ENCODE results near the gene NLGN3. TPM values are rescaled to one million over a fixed set of nuclear protein-coding genes. Genes with fewer than 3 reads are reported as not detected.
A peak's percentile ranks its signal among the peaks of the same experiment; 100 is the strongest.

The NLGN3 gene
- polyA plus RNA-seq, 6 donors from 2014 or later = 0.09 to 0.35 TPM; not detected in 4

- Mint-ChIP-seq H3K27me3 (no peaks in the 10 kb centered on the region), H3K36me3 (no peaks in the 10 kb centered on the region), H3K4me3 (peak overlapping the region; percentile 86 to 99 (median 97)), H3K4me1 (peaks cover 2 to 14% (median 4%) of the 10 kb centered on the region in 3 donors), H3K27ac (peak overlapping the region; percentile 92 to 99 (median 97)), H3K9me3 (no peaks in the 10 kb centered on the region)
- DNase-seq = peak; percentile 67
- peak; percentile 74 for ATAC-seq (ENCODE audit: low read depth in 2 of 2)
Measured at GRCh38 chrX:71181558-71181909, 36.9 kb downstream of the NLGN3 start.

GRCh38 chrX:71181910-71182799 is 37.5 kb downstream of the NLGN3 start:
- H3K4me1 Mint-ChIP-seq = peaks cover 4 to 16% (median 5%) of the 10 kb centered on the region in 3 donors
- DNase-seq = peak; percentile 79
- no peaks in the 10 kb centered on the region for H3K36me3 Mint-ChIP-seq

GRCh38 chrX:71182871-71183270 is 38.2 kb downstream of the NLGN3 start:
- H3K36me3 Mint-ChIP-seq = no peaks in the 10 kb centered on the region
- DNase-seq (no peak), ATAC-seq (ENCODE audit: low read depth in 2 of 2) (no peak)
- peak overlapping the region in 5 of 6 donors; percentile 39 to 99 (median 98) for H3K27ac Mint-ChIP-seq
- peaks cover 4 to 16% (median 5%) of the 10 kb centered on the region in 3 donors for H3K4me1 Mint-ChIP-seq
- H3K9me3 Mint-ChIP-seq = no peaks in the 10 kb centered on the region
- no peaks in the 10 kb centered on the region for H3K27me3 Mint-ChIP-seq
- peak overlapping the region; percentile 86 to 99 (median 97) for H3K4me3 Mint-ChIP-seq

More at GRCh38 chrX:71181910-71182799, 37.5 kb downstream of the NLGN3 start:
- Mint-ChIP-seq H3K27me3 (no peaks in the 10 kb centered on the region), H3K9me3 (no peaks in the 10 kb centered on the region), H3K27ac (peak overlapping the region; percentile 92 to 99 (median 97)), H3K4me3 (peak overlapping the region; percentile 86 to 99 (median 97))
- ATAC-seq (ENCODE audit: low read depth in 2 of 2) = peak; percentile 88 to 91

GRCh38 chrX:71183341-71183740 is 38.7 kb downstream of the NLGN3 start:
- Mint-ChIP-seq H3K27ac (peak overlapping the region in 3 of 6 donors; percentile 24 to 95 (median 79)), H3K36me3 (no peaks in the 10 kb centered on the region), H3K4me1 (peaks cover 4 to 14% (median 5%) of the 10 kb centered on the region in 3 donors), H3K27me3 (no peaks in the 10 kb centered on the region), H3K9me3 (no peaks in the 10 kb centered on the region), H3K4me3 (peak overlapping the region in 5 of 8 donors; percentile 5 to 99 (median 98))
- DNase-seq (no peak), ATAC-seq (ENCODE audit: low read depth in 2 of 2) (no peak)

- H3K36me3 Mint-ChIP-seq = no peaks in the 10 kb centered on the region
- peaks cover under 1 to 11% (median 5%) of the 10 kb centered on the region in 3 donors for H3K4me1 Mint-ChIP-seq
- H3K4me3 Mint-ChIP-seq = peak overlapping the region in 1 of 8 donors; percentile 22
- no peaks in the 10 kb centered on the region for H3K27me3 Mint-ChIP-seq
- DNase-seq (no peak), ATAC-seq (ENCODE audit: low read depth in 2 of 2) (no peak)
- H3K27ac Mint-ChIP-seq = no peak overlapping the region
- no peaks in the 10 kb centered on the region for H3K9me3 Mint-ChIP-seq
Measured at GRCh38 chrX:71184092-71184491, 39.5 kb downstream of the NLGN3 start.

GRCh38 chrX:71184803-71185495 is 40.3 kb downstream of the NLGN3 start:
- Mint-ChIP-seq H3K27ac (peak overlapping the region in 4 of 6 donors; percentile 18 to 62 (median 34)), H3K9me3 (no peaks in the 10 kb centered on the region), H3K4me1 (peaks cover 0 to 11% (median 5%) of the 10 kb centered on the region in 3 donors), H3K27me3 (no peaks in the 10 kb centered on the region), H3K4me3 (no peak overlapping the region), H3K36me3 (no peaks in the 10 kb centered on the region)
- no peak for DNase-seq
- no peak for ATAC-seq (ENCODE audit: low read depth in 2 of 2)

GRCh38 chrX:71191248-71191647 is 46.6 kb downstream of the NLGN3 start:
- no peak for DNase-seq
- Mint-ChIP-seq H3K4me1 (peaks cover 5 to 25% (median 18%) of the 10 kb centered on the region in 3 donors), H3K27ac (peak overlapping the region in 2 of 6 donors; percentile 5 to 32), H3K36me3 (peaks cover 0 to 5% of the 10 kb centered on the region in 2 donors), H3K27me3 (no peaks in the 10 kb centered on the region), H3K4me3 (no peak overlapping the region), H3K9me3 (no peaks in the 10 kb centered on the region)
- ATAC-seq (ENCODE audit: low read depth in 2 of 2) = no peak

- H3K27me3 Mint-ChIP-seq = no peaks in the 10 kb centered on the region
- peak; percentile 17 to 29 for ATAC-seq (ENCODE audit: low read depth in 2 of 2)
- H3K9me3 Mint-ChIP-seq = peaks cover 0 to 7% (median 0%) of the 10 kb centered on the region in 7 donors
- DNase-seq = no peak
- H3K36me3 Mint-ChIP-seq = no peaks in the 10 kb centered on the region
- peak overlapping the region in 5 of 6 donors; percentile 28 to 88 (median 82) for H3K27ac Mint-ChIP-seq
- peak overlapping the region; percentile 67 to 94 (median 84) for H3K4me3 Mint-ChIP-seq
- peaks cover 23 to 36% (median 25%) of the 10 kb centered on the region in 3 donors for H3K4me1 Mint-ChIP-seq
Measured at GRCh38 chrX:71195964-71196649, 51.5 kb downstream of the NLGN3 start.

GRCh38 chrX:71198066-71198465 is 53.4 kb downstream of the NLGN3 start:
- H3K27ac Mint-ChIP-seq = peak overlapping the region; percentile 75 to 96 (median 90)
- H3K4me3 Mint-ChIP-seq = peak overlapping the region; percentile 67 to 96 (median 94)
- H3K36me3 Mint-ChIP-seq = no peaks in the 10 kb centered on the region
- no peaks in the 10 kb centered on the region for H3K27me3 Mint-ChIP-seq
- peak; percentile 61 for DNase-seq
- H3K4me1 Mint-ChIP-seq = peaks cover 23 to 31% (median 23%) of the 10 kb centered on the region in 3 donors
- H3K9me3 Mint-ChIP-seq = peaks cover 0 to 7% (median 0%) of the 10 kb centered on the region in 7 donors
- ATAC-seq (ENCODE audit: low read depth in 2 of 2) = peak; percentile 97 to 98

- DNase-seq = no peak
- no peak for ATAC-seq (ENCODE audit: low read depth in 2 of 2)
- H3K4me1 Mint-ChIP-seq = peaks cover 23 to 31% (median 23%) of the 10 kb centered on the region in 3 donors
- H3K27me3 Mint-ChIP-seq = no peaks in the 10 kb centered on the region
- peak overlapping the region in 3 of 6 donors; percentile 16 to 61 (median 51) for H3K27ac Mint-ChIP-seq
- H3K4me3 Mint-ChIP-seq = peak overlapping the region in 3 of 8 donors; percentile 54 to 74 (median 59)
- H3K36me3 Mint-ChIP-seq = no peaks in the 10 kb centered on the region
- peaks cover 0 to 7% (median 0%) of the 10 kb centered on the region in 7 donors for H3K9me3 Mint-ChIP-seq
Measured at GRCh38 chrX:71199252-71200008, 54.8 kb downstream of the NLGN3 start.

- no peak overlapping the region for H3K4me3 Mint-ChIP-seq
- DNase-seq (no peak), ATAC-seq (ENCODE audit: low read depth in 2 of 2) (no peak)
- H3K9me3 Mint-ChIP-seq = peaks cover 0 to 1% (median 0%) of the 10 kb centered on the region in 7 donors
- no peaks in the 10 kb centered on the region for H3K4me1 Mint-ChIP-seq
- H3K27ac Mint-ChIP-seq = no peak overlapping the region
- H3K27me3 Mint-ChIP-seq = peaks cover 0 to 21% (median 8%) of the 10 kb centered on the region in 3 donors
- H3K36me3 Mint-ChIP-seq = peaks cover 0 to 6% of the 10 kb centered on the region in 2 donors
Measured at GRCh38 chrX:71210816-71211215, 66.2 kb downstream of the NLGN3 start.

GRCh38 chrX:71212536-71212935 is 67.9 kb downstream of the NLGN3 start:
- H3K27ac Mint-ChIP-seq = no peak overlapping the region
- H3K27me3 Mint-ChIP-seq = peaks cover 0 to 21% (median 8%) of the 10 kb centered on the region in 3 donors
- no peaks in the 10 kb centered on the region for H3K4me1 Mint-ChIP-seq
- H3K9me3 Mint-ChIP-seq = peaks cover 0 to 1% (median 0%) of the 10 kb centered on the region in 7 donors
- ATAC-seq (ENCODE audit: low read depth in 2 of 2) (no peak), DNase-seq (no peak)
- no peak overlapping the region for H3K4me3 Mint-ChIP-seq
- H3K36me3 Mint-ChIP-seq = peaks cover 0 to 6% of the 10 kb centered on the region in 2 donors
